Measurements from ENCODE around the gene PCDH11X. TPM values are rescaled to one million over a fixed set of nuclear protein-coding genes. Genes with fewer than 3 reads are reported as not detected.
"Not testable (repeated sequence)": the region's sequence is repeated elsewhere in the genome, so short reads cannot be mapped to it uniquely, and the experiment has no call there.

The PCDH11X gene
- total RNA-seq = 0.17 TPM in 1 of 2 replicates, not detected in the other
- 0.01 TPM in 1 of 2 replicates, not detected in the other for polyA plus RNA-seq
- polyA plus RNA-seq (2012) = not detected in 2 replicates
- polyA minus RNA-seq (ENCODE audit: low replicate concordance) = not detected in 2 replicates

GRCh38 chrX:91779135-91779534 is at the start of gene PCDH11X:
TSS of gene PCDH11X (plus strand) at chrX:91779375. CDS start at chrX:91835505, 56,130 bp downstream.
- H3K27ac ChIP-seq (ENCODE audit: insufficient read depth, low read length); H3K79me2 ChIP-seq (ENCODE audit: control insufficient read depth, insufficient read depth, low read length); H3K4me2 ChIP-seq (ENCODE audit: extremely low read depth, insufficient read depth, low read length); H3K9me3 ChIP-seq (ENCODE audit: control insufficient read depth, insufficient read depth, low read depth, low read length); H3K4me3 ChIP-seq (replicated peaks in 1 of 4; ENCODE audit: control extremely low read depth in 1 of 4, insufficient read depth in 1 of 4, low read depth in 3 of 4, low read length in 4 of 4); H3K27me3 ChIP-seq (ENCODE audit: control insufficient read depth, insufficient read depth, low read length); H4K20me1 ChIP-seq (ENCODE audit: control insufficient read depth, extremely low read depth, insufficient read depth, low read length); H3K36me3 ChIP-seq (ENCODE audit: control insufficient read depth, insufficient read depth, low read length); H3K4me1 ChIP-seq (ENCODE audit: control insufficient read depth, extremely low read depth, insufficient read depth, low read length); H2AFZ ChIP-seq (ENCODE audit: low read length); DNase-seq (ENCODE audit: low read depth in 2 of 2); H3K9ac ChIP-seq (ENCODE audit: insufficient read depth, low read length): not testable (repeated sequence)

- H2AFZ ChIP-seq (ENCODE audit: low read length); H3K4me3 ChIP-seq (replicated peaks in 1 of 4; ENCODE audit: control extremely low read depth in 1 of 4, insufficient read depth in 1 of 4, low read depth in 3 of 4, low read length in 4 of 4); H3K79me2 ChIP-seq (ENCODE audit: control insufficient read depth, insufficient read depth, low read length); H4K20me1 ChIP-seq (ENCODE audit: control insufficient read depth, extremely low read depth, insufficient read depth, low read length); H3K4me2 ChIP-seq (ENCODE audit: extremely low read depth, insufficient read depth, low read length); H3K27me3 ChIP-seq (ENCODE audit: control insufficient read depth, insufficient read depth, low read length); H3K4me1 ChIP-seq (ENCODE audit: control insufficient read depth, extremely low read depth, insufficient read depth, low read length); H3K9ac ChIP-seq (ENCODE audit: insufficient read depth, low read length); H3K36me3 ChIP-seq (ENCODE audit: control insufficient read depth, insufficient read depth, low read length); DNase-seq (ENCODE audit: low read depth in 2 of 2); H3K27ac ChIP-seq (ENCODE audit: insufficient read depth, low read length); H3K9me3 ChIP-seq (ENCODE audit: control insufficient read depth, insufficient read depth, low read depth, low read length): not testable (repeated sequence)
Measured at GRCh38 chrX:91747446-91747845, 31.7 kb upstream of the PCDH11X start.

- H2AFZ ChIP-seq (ENCODE audit: low read length); H3K36me3 ChIP-seq (ENCODE audit: control insufficient read depth, insufficient read depth, low read length); H3K9me3 ChIP-seq (ENCODE audit: control insufficient read depth, insufficient read depth, low read depth, low read length); H3K4me1 ChIP-seq (ENCODE audit: control insufficient read depth, extremely low read depth, insufficient read depth, low read length); H3K27ac ChIP-seq (ENCODE audit: insufficient read depth, low read length); H3K9ac ChIP-seq (ENCODE audit: insufficient read depth, low read length); H3K27me3 ChIP-seq (ENCODE audit: control insufficient read depth, insufficient read depth, low read length); DNase-seq (ENCODE audit: low read depth in 2 of 2); H3K4me3 ChIP-seq (replicated peaks in 1 of 4; ENCODE audit: control extremely low read depth in 1 of 4, insufficient read depth in 1 of 4, low read depth in 3 of 4, low read length in 4 of 4); H4K20me1 ChIP-seq (ENCODE audit: control insufficient read depth, extremely low read depth, insufficient read depth, low read length); H3K4me2 ChIP-seq (ENCODE audit: extremely low read depth, insufficient read depth, low read length); H3K79me2 ChIP-seq (ENCODE audit: control insufficient read depth, insufficient read depth, low read length): not testable (repeated sequence)
Measured at GRCh38 chrX:91753022-91753421, 26.2 kb upstream of the PCDH11X start.

GRCh38 chrX:91770619-91771488 is 8.3 kb upstream of the PCDH11X start:
- not testable (repeated sequence) for H3K36me3 ChIP-seq (ENCODE audit: control insufficient read depth, insufficient read depth, low read length)

GRCh38 chrX:91773943-91774342 is 5.2 kb upstream of the PCDH11X start:
- H3K4me1 ChIP-seq (ENCODE audit: control insufficient read depth, extremely low read depth, insufficient read depth, low read length); H2AFZ ChIP-seq (ENCODE audit: low read length); H3K9me3 ChIP-seq (ENCODE audit: control insufficient read depth, insufficient read depth, low read depth, low read length): not testable (repeated sequence)

More at GRCh38 chrX:91770619-91771488, 8.3 kb upstream of the PCDH11X start:
- H3K27ac ChIP-seq (ENCODE audit: insufficient read depth, low read length); H4K20me1 ChIP-seq (ENCODE audit: control insufficient read depth, extremely low read depth, insufficient read depth, low read length); H3K4me2 ChIP-seq (ENCODE audit: extremely low read depth, insufficient read depth, low read length); H3K9me3 ChIP-seq (ENCODE audit: control insufficient read depth, insufficient read depth, low read depth, low read length); H3K9ac ChIP-seq (ENCODE audit: insufficient read depth, low read length); DNase-seq (ENCODE audit: low read depth in 2 of 2); H3K79me2 ChIP-seq (ENCODE audit: control insufficient read depth, insufficient read depth, low read length); H3K4me3 ChIP-seq (replicated peaks in 1 of 4; ENCODE audit: control extremely low read depth in 1 of 4, insufficient read depth in 1 of 4, low read depth in 3 of 4, low read length in 4 of 4); H2AFZ ChIP-seq (ENCODE audit: low read length); H3K4me1 ChIP-seq (ENCODE audit: control insufficient read depth, extremely low read depth, insufficient read depth, low read length); H3K27me3 ChIP-seq (ENCODE audit: control insufficient read depth, insufficient read depth, low read length): not testable (repeated sequence)

GRCh38 chrX:91780008-91780407 is 833 bp downstream of the PCDH11X start:
- H3K9me3 ChIP-seq (ENCODE audit: control insufficient read depth, insufficient read depth, low read depth, low read length); H3K4me3 ChIP-seq (replicated peaks in 1 of 4; ENCODE audit: control extremely low read depth in 1 of 4, insufficient read depth in 1 of 4, low read depth in 3 of 4, low read length in 4 of 4); H3K79me2 ChIP-seq (ENCODE audit: control insufficient read depth, insufficient read depth, low read length); H3K36me3 ChIP-seq (ENCODE audit: control insufficient read depth, insufficient read depth, low read length); H3K27me3 ChIP-seq (ENCODE audit: control insufficient read depth, insufficient read depth, low read length); H3K4me1 ChIP-seq (ENCODE audit: control insufficient read depth, extremely low read depth, insufficient read depth, low read length); DNase-seq (ENCODE audit: low read depth in 2 of 2); H3K27ac ChIP-seq (ENCODE audit: insufficient read depth, low read length); H3K9ac ChIP-seq (ENCODE audit: insufficient read depth, low read length); H3K4me2 ChIP-seq (ENCODE audit: extremely low read depth, insufficient read depth, low read length); H2AFZ ChIP-seq (ENCODE audit: low read length); H4K20me1 ChIP-seq (ENCODE audit: control insufficient read depth, extremely low read depth, insufficient read depth, low read length): not testable (repeated sequence)

More at GRCh38 chrX:91773943-91774342, 5.2 kb upstream of the PCDH11X start:
- not testable (repeated sequence) for H3K27me3 ChIP-seq (ENCODE audit: control insufficient read depth, insufficient read depth, low read length); H3K79me2 ChIP-seq (ENCODE audit: control insufficient read depth, insufficient read depth, low read length); H3K4me3 ChIP-seq (replicated peaks in 1 of 4; ENCODE audit: control extremely low read depth in 1 of 4, insufficient read depth in 1 of 4, low read depth in 3 of 4, low read length in 4 of 4); H3K36me3 ChIP-seq (ENCODE audit: control insufficient read depth, insufficient read depth, low read length); H3K27ac ChIP-seq (ENCODE audit: insufficient read depth, low read length); DNase-seq (ENCODE audit: low read depth in 2 of 2); H4K20me1 ChIP-seq (ENCODE audit: control insufficient read depth, extremely low read depth, insufficient read depth, low read length); H3K4me2 ChIP-seq (ENCODE audit: extremely low read depth, insufficient read depth, low read length); H3K9ac ChIP-seq (ENCODE audit: insufficient read depth, low read length)
